ENCODE results near the gene GRID1.

- TF ChIP-seq GATA3 (IDR thresholded peaks at IDR 0.05; ENCODE audit: low read depth, low read length) (no peak), GATA2 (IDR thresholded peaks at IDR 0.05; ENCODE audit: low read depth, low read length) (no peak)
Observed at GRCh38 chr10:85617751-85618546, 748.6 kb downstream of the GRID1 start.

All from SH-SY5Y (cell line).